ENCODE data around the gene F13B. TPM values are rescaled to one million over a fixed set of nuclear protein-coding genes. Genes with fewer than 3 reads are reported as not detected.
A peak's percentile ranks its signal among the peaks of the same experiment; 100 is the strongest.

The F13B gene
- total and polyA plus RNA-seq, 2 of the 4 experiments (the other 2 are of a cell fraction) = not detected

DNA sequence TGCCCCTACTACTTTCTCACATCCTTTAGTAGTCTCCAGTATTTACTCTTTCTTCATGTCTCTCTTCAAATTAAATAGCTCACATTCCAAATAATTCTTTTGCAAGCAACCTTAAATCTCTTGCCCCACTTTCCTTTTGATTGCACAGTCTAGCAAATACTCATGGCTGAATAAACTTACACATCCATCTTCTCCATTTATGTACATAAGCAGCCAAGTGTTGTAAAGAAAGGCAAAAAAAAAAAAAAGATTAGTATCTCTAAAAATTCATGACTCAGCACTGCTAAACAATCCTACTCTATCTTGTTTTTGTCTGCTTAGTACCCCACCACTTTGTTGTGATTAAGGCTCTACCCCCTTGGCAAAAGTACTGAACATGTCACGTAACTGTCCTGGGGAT, 42.6 kb downstream of the F13B start:
- Histone ChIP-seq H2BK5ac (ENCODE audit: low read depth, low read length, poor library complexity, severe bottlenecking) (no peak overlapping the region), H2AFZ (replicated peaks; ENCODE audit: low read length, poor library complexity) (no peak overlapping the region), H3K27me3 (ENCODE audit: control insufficient read depth, insufficient read depth, low read length) (no peaks in the 10 kb centered on the region), H3K4ac (ENCODE audit: low read depth, low read length) (no peak overlapping the region), H3K27ac (ENCODE audit: insufficient read depth, low read length) (no peak overlapping the region), H3K4me1 (ENCODE audit: control insufficient read depth, insufficient read depth, low read length) (no peaks in the 10 kb centered on the region), H3K56ac (ENCODE audit: extremely low read depth, insufficient read depth, low read length) (no peak overlapping the region), H2AK9ac (replicated peaks; ENCODE audit: low read depth, low read length, poor library complexity) (no peak overlapping the region), H4K5ac (ENCODE audit: low read depth, low read length) (no peak overlapping the region), H3K4me3 (ENCODE audit: insufficient read depth, low read depth, low read length) (no peak overlapping the region), H4K8ac (ENCODE audit: low read depth in 2 of 2, low read length in 2 of 2) (no peak overlapping the region), H3K9ac (ENCODE audit: low read depth, low read length) (no peak overlapping the region), H2BK15ac (ENCODE audit: low read depth, low read length) (no peak overlapping the region), H3K9me1 (ENCODE audit: insufficient read depth, low read length) (no peaks in the 10 kb centered on the region), H3K4me2 (ENCODE audit: low read depth, low read length) (no peak overlapping the region), H3K79me1 (ENCODE audit: low read depth in 1 of 2, low read length in 2 of 2) (no peaks in the 10 kb centered on the region), H4K91ac (ENCODE audit: insufficient read depth, low read depth, low read length) (no peak overlapping the region), H3K36me3 (ENCODE audit: control insufficient read depth, insufficient read depth, low read length) (no peaks in the 10 kb centered on the region), H2BK120ac (ENCODE audit: low read depth, low read length) (no peak overlapping the region), H2BK20ac (ENCODE audit: low read depth, low read length) (no peak overlapping the region), H3K18ac (ENCODE audit: low read depth, low read length) (no peak overlapping the region), H2AK5ac (ENCODE audit: low read depth, low read length) (no peak overlapping the region), H3K14ac (replicated peaks; ENCODE audit: low read depth, low read length) (no peak overlapping the region), H4K20me1 (ENCODE audit: insufficient read depth, low read length) (no peaks in the 10 kb centered on the region), H3K9me3 (ENCODE audit: control insufficient read depth, insufficient read depth, low read length) (no peaks in the 10 kb centered on the region), H3K23ac (ENCODE audit: low read depth, low read length) (no peak overlapping the region)
- peak; percentile 7 for DNase-seq
- dilution Hi-C loops (cut with HindIII; ENCODE audit: low sequenced_read_pairs, unreplicated experiment) = no loop called here
- CTCF ChIA-PET = no interaction called here
- peak; percentile 57 for ATAC-seq (ENCODE audit: low read depth)
- POLR2A ChIA-PET (ENCODE audit: unreplicated experiment) = no interaction called here
- in situ Hi-C loops (cut with MboI; ENCODE audit: low sequenced_read_pairs) = no loop called here
- intact Hi-C loops (cut with micrococcal nuclease) = no loop called here
- no TSS peak for BruUV-seq (replicated peaks)
- WGBS, 2 experiments (ENCODE audit: extremely low coverage in 2 of 2, insufficient read length in 1 of 2) = no CpG with 5 or more reads among the region's 1 CpG
- TF ChIP-seq POLR2A (IDR thresholded peaks at IDR 0.05; ENCODE audit: low read depth, low read length) (no peak), MAFK (IDR thresholded peaks at IDR 0.05; ENCODE audit: low read depth, low read length) (peak; percentile 87), NFE2L2 (IDR thresholded peaks at IDR 0.05; ENCODE audit: low read depth, low read length) (peak; percentile 57; the same call in 1 of the 2 replicates)
- TF ChIP-seq, protein P1, sequence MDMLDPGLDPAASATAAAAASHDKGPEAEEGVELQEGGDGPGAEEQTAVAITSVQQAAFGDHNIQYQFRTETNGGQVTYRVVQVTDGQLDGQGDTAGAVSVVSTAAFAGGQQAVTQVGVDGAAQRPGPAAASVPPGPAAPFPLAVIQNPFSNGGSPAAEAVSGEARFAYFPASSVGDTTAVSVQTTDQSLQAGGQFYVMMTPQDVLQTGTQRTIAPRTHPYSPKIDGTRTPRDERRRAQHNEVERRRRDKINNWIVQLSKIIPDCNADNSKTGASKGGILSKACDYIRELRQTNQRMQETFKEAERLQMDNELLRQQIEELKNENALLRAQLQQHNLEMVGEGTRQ (IDR thresholded peaks at IDR 0.05; ENCODE audit: low read depth, low read length) = no peak
